Caco-2 (cell line): ENCODE data around the gene KDM3B. TPM values are rescaled to one million over a fixed set of nuclear protein-coding genes. Genes with fewer than 3 reads are reported as not detected.

Experiments used
- BruUV-seq: library from RNA; stranded (reverse); fragments of 400-500 nt; replicated peaks from 2 replicates; lab custom pipeline; 2021; lab: Mats Ljungman, UMichigan
- CTCF ChIA-PET: fragments of 300-600 bp; sonication (Branson Sonifier 250); formaldehyde crosslinking; loops from one replicate; lab custom pipeline; 2022; ENCODE audit warnings: antibody characterized with exemption; lab: Charles Lee
- POLR2A ChIA-PET: fragments of 300-600 bp; sonication (Branson Sonifier 250); formaldehyde crosslinking; loops from one replicate; lab custom pipeline; 2022; ENCODE audit warnings: antibody characterized with exemption; lab: Charles Lee
- DNase-seq, 2 experiments: peaks; one replicate each; pipeline versions ENCODE4 v3.0.0 to v3.0.0-alpha.2; 2020 to 2022
- H3K27me3 ChIP-seq: replicated peaks from 2 replicates; pipeline ENCODE4 v1.6.0; 2011; ENCODE audit warnings: low read length; ENCODE audit not compliant: control insufficient read depth, insufficient read depth
- H3K36me3 ChIP-seq: 2 replicates; pipeline ENCODE4 v1.5.1; 2011; ENCODE audit warnings: low read length; ENCODE audit not compliant: control insufficient read depth, insufficient read depth
- H3K4me1 ChIP-seq: fragments of 250-450 bp; sonication (Bioruptor Pico); 2 replicates; pipeline ENCODE4 v1.5.1; 2020; ENCODE audit warnings: mild to moderate bottlenecking
- H3K4me3 ChIP-seq: 2 replicates; pipeline ENCODE4 v1.5.1; 2011; ENCODE audit warnings: low read depth, mild to moderate bottlenecking, control low read depth, low read length
- H3K9me3 ChIP-seq: fragments of 250-450 bp; sonication (Bioruptor Pico); 2 replicates; pipeline ENCODE4 v1.5.1; 2020; ENCODE audit warnings: mild to moderate bottlenecking, moderate library complexity
- H3K27ac Mint-ChIP-seq: one replicate; pipeline ENCODE4 v1.8.0; 2022; ENCODE audit warnings: mixed read lengths; ENCODE audit not compliant: unreplicated experiment
- H3K27me3 Mint-ChIP-seq: one replicate; pipeline ENCODE4 v1.8.0; 2022; ENCODE audit warnings: mixed read lengths; ENCODE audit not compliant: insufficient read depth, unreplicated experiment
- H3K36me3 Mint-ChIP-seq: one replicate; pipeline ENCODE4 v1.8.0; 2022; ENCODE audit warnings: mild to moderate bottlenecking, mixed read lengths; ENCODE audit not compliant: insufficient read depth, unreplicated experiment
- H3K4me1 Mint-ChIP-seq: one replicate; pipeline ENCODE4 v1.8.0; 2022; ENCODE audit warnings: low read depth, mixed read lengths; ENCODE audit not compliant: unreplicated experiment
- H3K4me3 Mint-ChIP-seq: one replicate; pipeline ENCODE4 v1.8.0; 2022; ENCODE audit warnings: mild to moderate bottlenecking, moderate library complexity, mixed read lengths; ENCODE audit not compliant: unreplicated experiment
- H3K9me3 Mint-ChIP-seq: one replicate; pipeline ENCODE4 v1.8.0; 2022; ENCODE audit warnings: mixed read lengths; ENCODE audit not compliant: unreplicated experiment
- intact Hi-C: fragments of 100-400 bp; cut with micrococcal nuclease; formaldehyde crosslinking; loops from one replicate; pipeline ENCODE4 v1.10.0; 2022; ENCODE audit not compliant: unreplicated experiment
- total RNA-seq: library from RNA; stranded (reverse); gene quantifications from 2 replicates; pipeline ENCODE4 v1.2.3, GENCODE V29; 2022
- TF ChIP-seq, protein P1 (sequence below), 2 experiments: fragments of 200-600 bp in 1 of 2; IDR thresholded peaks; 1 replicate in 1 of 2; 2 replicates in 1 of 2; pipeline versions ENCODE4 v1.5.1 to v1.8.0; 2011 to 2022; ENCODE audit warnings: antibody characterized with exemption in 1 of 2, control low read depth in 1 of 2, inconsistent platforms in 1 of 2, low read depth in 1 of 2, low read length in 1 of 2, mild to moderate bottlenecking in 1 of 2, moderate library complexity in 1 of 2; ENCODE audit not compliant: insufficient read depth in 1 of 2, severe bottlenecking in 1 of 2, unreplicated experiment in 1 of 2

The KDM3B gene
- total RNA-seq, 1 experiment from 2014 or later: 71.8 TPM

DNA sequence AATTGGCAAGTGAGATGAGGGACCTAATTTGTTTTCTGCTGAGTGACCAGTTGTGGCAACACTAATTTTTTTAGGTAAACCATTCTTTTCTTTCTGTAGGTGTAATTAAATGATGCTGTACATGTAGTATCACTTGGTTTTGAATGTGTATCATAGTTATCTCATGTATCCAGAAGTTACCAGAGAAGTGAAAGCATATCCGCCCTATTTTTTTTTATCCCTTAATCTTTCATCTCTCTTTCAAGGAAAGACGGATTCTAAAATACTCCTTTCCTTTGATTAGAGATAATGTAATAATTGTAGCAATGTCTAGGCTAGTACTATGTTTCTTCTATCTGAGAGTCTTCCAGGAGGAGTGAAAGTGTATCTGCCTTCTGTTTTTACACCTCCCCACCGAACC, 7.1 kb downstream of the KDM3B start:
- H3K4me3 Mint-ChIP-seq: no peak overlapping the region
- no TSS peak for BruUV-seq
- H3K4me1 Mint-ChIP-seq: peaks cover 6% of the 10 kb centered on the region
- CTCF ChIA-PET: no interaction called here
- H3K27me3 ChIP-seq: no peaks in the 10 kb centered on the region
- TF ChIP-seq, protein P1, sequence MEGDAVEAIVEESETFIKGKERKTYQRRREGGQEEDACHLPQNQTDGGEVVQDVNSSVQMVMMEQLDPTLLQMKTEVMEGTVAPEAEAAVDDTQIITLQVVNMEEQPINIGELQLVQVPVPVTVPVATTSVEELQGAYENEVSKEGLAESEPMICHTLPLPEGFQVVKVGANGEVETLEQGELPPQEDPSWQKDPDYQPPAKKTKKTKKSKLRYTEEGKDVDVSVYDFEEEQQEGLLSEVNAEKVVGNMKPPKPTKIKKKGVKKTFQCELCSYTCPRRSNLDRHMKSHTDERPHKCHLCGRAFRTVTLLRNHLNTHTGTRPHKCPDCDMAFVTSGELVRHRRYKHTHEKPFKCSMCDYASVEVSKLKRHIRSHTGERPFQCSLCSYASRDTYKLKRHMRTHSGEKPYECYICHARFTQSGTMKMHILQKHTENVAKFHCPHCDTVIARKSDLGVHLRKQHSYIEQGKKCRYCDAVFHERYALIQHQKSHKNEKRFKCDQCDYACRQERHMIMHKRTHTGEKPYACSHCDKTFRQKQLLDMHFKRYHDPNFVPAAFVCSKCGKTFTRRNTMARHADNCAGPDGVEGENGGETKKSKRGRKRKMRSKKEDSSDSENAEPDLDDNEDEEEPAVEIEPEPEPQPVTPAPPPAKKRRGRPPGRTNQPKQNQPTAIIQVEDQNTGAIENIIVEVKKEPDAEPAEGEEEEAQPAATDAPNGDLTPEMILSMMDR (IDR thresholded peaks at IDR 0.05; ENCODE audit: insufficient read depth in 1 of 2, low read depth in 1 of 2, low read length in 1 of 2, severe bottlenecking in 1 of 2, unreplicated experiment in 1 of 2): no peak
- DNase-seq: no peak
- H3K9me3 Mint-ChIP-seq: no peaks in the 10 kb centered on the region
- POLR2A ChIA-PET: no interaction called here
- H3K4me3 ChIP-seq: no peak overlapping the region
- H3K27me3 Mint-ChIP-seq: no peaks in the 10 kb centered on the region
- intact Hi-C loops: no loop called here
- H3K4me1 ChIP-seq: peaks cover 5% of the 10 kb centered on the region; the same call in 1 of the 2 replicates
- no peak overlapping the region for H3K27ac Mint-ChIP-seq
- no peaks in the 10 kb centered on the region for H3K9me3 ChIP-seq
- H3K36me3 Mint-ChIP-seq: peaks cover 26% of the 10 kb centered on the region
- no peaks in the 10 kb centered on the region for H3K36me3 ChIP-seq

DNA sequence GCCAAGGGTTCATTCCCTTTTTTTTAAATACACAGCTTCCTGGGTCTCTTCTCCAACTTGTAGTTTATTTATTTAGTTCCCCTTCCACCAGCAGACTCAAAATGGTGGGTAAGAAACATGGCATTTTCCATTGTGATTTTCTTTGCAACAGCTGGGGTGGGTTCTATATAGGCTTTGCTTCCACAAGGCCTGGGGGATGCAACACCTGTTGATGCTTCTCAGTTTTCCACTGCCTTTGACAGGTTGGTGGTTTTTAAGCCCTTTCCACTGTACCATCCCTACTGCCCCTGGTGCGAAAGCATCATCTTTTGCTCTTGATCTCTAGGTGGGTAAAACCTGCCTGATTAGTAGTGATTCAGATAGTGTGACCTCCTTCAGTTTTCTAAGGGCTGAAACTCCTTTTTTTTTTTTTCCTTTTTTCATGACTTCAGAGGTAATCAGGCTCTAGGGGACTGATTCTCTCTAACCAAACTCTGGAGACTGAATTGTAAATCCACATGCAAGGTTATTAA, 8.5 kb downstream of the KDM3B start:
- H3K27me3 Mint-ChIP-seq: no peaks in the 10 kb centered on the region
- H3K4me3 ChIP-seq: no peak overlapping the region
- no TSS peak for BruUV-seq
- peaks cover 26% of the 10 kb centered on the region for H3K36me3 Mint-ChIP-seq
- H3K36me3 ChIP-seq: no peaks in the 10 kb centered on the region
- H3K4me1 ChIP-seq: no peaks in the 10 kb centered on the region
- POLR2A ChIA-PET: no interaction called here
- no peak for DNase-seq
- no peaks in the 10 kb centered on the region for H3K9me3 Mint-ChIP-seq
- H3K4me3 Mint-ChIP-seq: no peak overlapping the region
- no peak overlapping the region for H3K27ac Mint-ChIP-seq
- intact Hi-C loops: no loop called here
- CTCF ChIA-PET: no interaction called here
- no peaks in the 10 kb centered on the region for H3K9me3 ChIP-seq
- no peaks in the 10 kb centered on the region for H3K27me3 ChIP-seq
- TF ChIP-seq, protein P1 (IDR thresholded peaks at IDR 0.05; ENCODE audit: insufficient read depth in 1 of 2, low read depth in 1 of 2, low read length in 1 of 2, severe bottlenecking in 1 of 2, unreplicated experiment in 1 of 2): no peak
- no peaks in the 10 kb centered on the region for H3K4me1 Mint-ChIP-seq

DNA sequence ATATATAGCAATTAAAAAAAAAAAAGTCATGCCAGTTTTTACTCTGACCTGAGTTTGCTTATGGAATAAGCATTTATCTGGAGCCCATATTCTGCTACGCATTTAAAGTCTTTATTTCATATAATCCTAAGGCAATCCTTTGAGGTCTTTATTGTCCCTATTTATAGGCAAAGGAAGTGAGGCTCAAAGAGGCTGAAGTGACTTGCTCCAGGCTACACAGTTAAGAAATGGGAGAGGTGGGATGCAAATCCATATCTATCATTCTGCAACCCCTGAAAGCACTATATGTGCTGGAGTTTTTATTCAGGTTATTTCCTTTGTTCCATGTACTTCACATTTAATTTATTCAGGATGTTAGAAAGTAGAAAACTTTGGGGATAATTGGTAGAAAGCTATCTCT, 12.1 kb downstream of the KDM3B start:
- Mint-ChIP-seq H3K4me1 (peaks cover 3% of the 10 kb centered on the region), H3K27ac (no peak overlapping the region), H3K9me3 (no peaks in the 10 kb centered on the region), H3K36me3 (peaks cover 17% of the 10 kb centered on the region), H3K27me3 (no peaks in the 10 kb centered on the region), H3K4me3 (no peak overlapping the region)
- Histone ChIP-seq H3K4me3 (no peak overlapping the region), H3K9me3 (no peaks in the 10 kb centered on the region), H3K4me1 (no peaks in the 10 kb centered on the region), H3K27me3 (no peaks in the 10 kb centered on the region), H3K36me3 (no peaks in the 10 kb centered on the region)
- BruUV-seq: no TSS peak
- TF ChIP-seq, protein P1 (IDR thresholded peaks at IDR 0.05; ENCODE audit: insufficient read depth in 1 of 2, low read depth in 1 of 2, low read length in 1 of 2, severe bottlenecking in 1 of 2, unreplicated experiment in 1 of 2): no peak
- no peak for DNase-seq
- CTCF ChIA-PET: interaction anchor here (0.6 kb wide), 1 partner anchor 12 kb away, joined by 3 read pairs; the partner anchor contains the start of gene KDM3B
- POLR2A ChIA-PET: no interaction called here
- intact Hi-C loops: no loop called here
